VCaP (cell line): Measurements from ENCODE around the gene MON1A.

Source experiments
- H3K27ac ChIP-seq: fragments of 450-650 bp; 2 replicates; pipeline ENCODE4 v1.5.1; 2017
- CTCF ChIP-seq: fragments of 450-650 bp; conservative IDR thresholded peaks from 2 replicates; pipeline ENCODE4 v1.5.1; 2017; ENCODE audit warnings: mild to moderate bottlenecking, moderate library complexity

Gene MON1A, protein sequence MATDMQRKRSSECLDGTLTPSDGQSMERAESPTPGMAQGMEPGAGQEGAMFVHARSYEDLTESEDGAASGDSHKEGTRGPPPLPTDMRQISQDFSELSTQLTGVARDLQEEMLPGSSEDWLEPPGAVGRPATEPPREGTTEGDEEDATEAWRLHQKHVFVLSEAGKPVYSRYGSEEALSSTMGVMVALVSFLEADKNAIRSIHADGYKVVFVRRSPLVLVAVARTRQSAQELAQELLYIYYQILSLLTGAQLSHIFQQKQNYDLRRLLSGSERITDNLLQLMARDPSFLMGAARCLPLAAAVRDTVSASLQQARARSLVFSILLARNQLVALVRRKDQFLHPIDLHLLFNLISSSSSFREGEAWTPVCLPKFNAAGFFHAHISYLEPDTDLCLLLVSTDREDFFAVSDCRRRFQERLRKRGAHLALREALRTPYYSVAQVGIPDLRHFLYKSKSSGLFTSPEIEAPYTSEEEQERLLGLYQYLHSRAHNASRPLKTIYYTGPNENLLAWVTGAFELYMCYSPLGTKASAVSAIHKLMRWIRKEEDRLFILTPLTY

GRCh38 chr3:49929291-49930167 is at the start of gene MON1A:
TSS of gene MON1A (minus strand) at chr3:49929811. CDS start at chr3:49913346, 16,465 bp downstream.
- H3K27ac ChIP-seq = peak within 1 kb of the TSS; percentile 89
- TF ChIP-seq CTCF = peak; percentile 68

DNA sequence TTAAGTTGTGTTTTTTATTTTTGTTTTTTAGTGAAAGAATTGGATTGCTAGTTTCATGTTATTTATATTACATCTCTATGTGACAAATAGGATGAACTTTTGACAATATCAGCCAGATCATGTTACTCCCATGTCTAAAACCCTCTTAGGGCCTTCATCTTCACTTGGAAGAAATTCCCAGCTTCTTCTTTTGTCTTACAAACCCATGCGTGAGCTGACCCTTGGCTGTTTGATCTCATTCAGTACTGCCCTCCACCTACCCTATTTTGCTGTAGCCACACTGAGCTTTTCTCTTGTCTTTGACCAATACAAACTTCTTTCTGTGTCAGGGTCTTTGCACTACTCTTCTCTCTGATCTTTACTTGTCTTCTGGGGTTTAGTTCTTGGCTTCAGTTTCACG is 47.3 kb upstream of the MON1A start:
- no peak overlapping the region for H3K27ac ChIP-seq
- TF ChIP-seq CTCF = no peak

DNA sequence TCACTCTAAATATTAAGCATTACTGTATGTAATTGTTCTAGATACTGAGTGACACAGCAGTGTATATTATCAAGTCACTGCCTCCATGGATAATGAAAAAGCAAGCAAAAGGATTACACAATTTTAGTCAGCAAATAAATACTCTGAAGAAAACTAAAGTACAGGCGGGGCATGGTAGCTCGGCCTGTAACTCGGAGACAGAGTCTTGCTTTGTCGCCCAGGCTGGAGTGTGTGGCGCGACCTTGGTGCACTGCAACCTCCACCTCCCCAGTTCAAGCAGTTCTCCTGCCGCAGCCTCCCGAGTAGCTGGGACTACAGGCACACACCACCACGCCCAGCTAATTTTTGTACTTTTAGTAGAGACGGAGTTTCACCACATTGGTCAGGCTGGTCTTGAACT is 43.0 kb upstream of the MON1A start:
- TF ChIP-seq CTCF = no peak
- no peak overlapping the region for H3K27ac ChIP-seq

DNA sequence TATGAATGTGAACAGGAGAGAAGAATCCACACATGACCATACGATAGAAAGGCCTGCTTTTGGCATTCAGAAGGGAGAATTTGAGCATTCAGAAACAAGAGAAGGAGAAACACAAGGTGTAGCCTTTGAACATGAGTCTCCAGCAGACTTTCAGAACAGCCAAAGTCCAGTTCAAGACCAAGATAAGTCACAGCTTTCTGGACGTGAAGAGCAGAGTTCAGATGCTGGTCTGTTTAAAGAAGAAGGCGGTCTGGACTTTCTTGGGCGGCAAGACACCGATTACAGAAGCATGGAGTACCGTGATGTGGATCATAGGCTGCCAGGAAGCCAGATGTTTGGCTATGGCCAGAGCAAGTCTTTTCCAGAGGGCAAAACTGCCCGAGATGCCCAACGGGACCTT is 38.7 kb upstream of the MON1A start:
- no peak for TF ChIP-seq CTCF
- H3K27ac ChIP-seq = no peak overlapping the region

DNA sequence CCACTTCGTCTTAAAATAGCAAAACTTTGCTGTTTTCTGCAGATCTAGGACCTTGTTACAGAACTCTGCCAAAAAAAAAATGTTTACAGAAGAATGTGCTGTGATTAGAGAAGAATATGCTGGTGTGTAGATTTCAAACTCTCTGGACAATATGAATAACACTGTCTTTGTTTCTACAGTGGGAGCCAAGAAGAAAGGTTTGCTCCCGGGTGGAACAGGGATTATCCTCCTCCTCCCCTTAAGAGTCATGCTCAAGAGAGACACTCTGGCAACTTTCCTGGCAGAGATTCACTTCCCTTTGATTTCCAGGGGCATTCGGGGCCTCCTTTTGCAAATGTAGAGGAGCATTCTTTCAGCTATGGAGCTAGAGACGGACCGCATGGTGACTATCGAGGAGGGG is 37.7 kb upstream of the MON1A start:
- H3K27ac ChIP-seq = no peak overlapping the region
- TF ChIP-seq CTCF = no peak

GRCh38 chr3:49966233-49966942 is 36.8 kb upstream of the MON1A start:
- H3K27ac ChIP-seq = no peak overlapping the region
- no peak for TF ChIP-seq CTCF
